GM19395 (cell line): ENCODE results near the gene AKAP4.
A peak's percentile ranks its signal among the peaks of the same experiment; 100 is the strongest.

Experiments
- ATAC-seq: cut with Tn5 transposase; IDR thresholded peaks from one replicate; pipeline ENCODE4 v1.9.1; 2021; ENCODE audit warnings: mild to moderate bottlenecking, moderate library complexity; ENCODE audit not compliant: unreplicated experiment

The AKAP4 gene, protein sequence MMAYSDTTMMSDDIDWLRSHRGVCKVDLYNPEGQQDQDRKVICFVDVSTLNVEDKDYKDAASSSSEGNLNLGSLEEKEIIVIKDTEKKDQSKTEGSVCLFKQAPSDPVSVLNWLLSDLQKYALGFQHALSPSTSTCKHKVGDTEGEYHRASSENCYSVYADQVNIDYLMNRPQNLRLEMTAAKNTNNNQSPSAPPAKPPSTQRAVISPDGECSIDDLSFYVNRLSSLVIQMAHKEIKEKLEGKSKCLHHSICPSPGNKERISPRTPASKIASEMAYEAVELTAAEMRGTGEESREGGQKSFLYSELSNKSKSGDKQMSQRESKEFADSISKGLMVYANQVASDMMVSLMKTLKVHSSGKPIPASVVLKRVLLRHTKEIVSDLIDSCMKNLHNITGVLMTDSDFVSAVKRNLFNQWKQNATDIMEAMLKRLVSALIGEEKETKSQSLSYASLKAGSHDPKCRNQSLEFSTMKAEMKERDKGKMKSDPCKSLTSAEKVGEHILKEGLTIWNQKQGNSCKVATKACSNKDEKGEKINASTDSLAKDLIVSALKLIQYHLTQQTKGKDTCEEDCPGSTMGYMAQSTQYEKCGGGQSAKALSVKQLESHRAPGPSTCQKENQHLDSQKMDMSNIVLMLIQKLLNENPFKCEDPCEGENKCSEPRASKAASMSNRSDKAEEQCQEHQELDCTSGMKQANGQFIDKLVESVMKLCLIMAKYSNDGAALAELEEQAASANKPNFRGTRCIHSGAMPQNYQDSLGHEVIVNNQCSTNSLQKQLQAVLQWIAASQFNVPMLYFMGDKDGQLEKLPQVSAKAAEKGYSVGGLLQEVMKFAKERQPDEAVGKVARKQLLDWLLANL

DNA sequence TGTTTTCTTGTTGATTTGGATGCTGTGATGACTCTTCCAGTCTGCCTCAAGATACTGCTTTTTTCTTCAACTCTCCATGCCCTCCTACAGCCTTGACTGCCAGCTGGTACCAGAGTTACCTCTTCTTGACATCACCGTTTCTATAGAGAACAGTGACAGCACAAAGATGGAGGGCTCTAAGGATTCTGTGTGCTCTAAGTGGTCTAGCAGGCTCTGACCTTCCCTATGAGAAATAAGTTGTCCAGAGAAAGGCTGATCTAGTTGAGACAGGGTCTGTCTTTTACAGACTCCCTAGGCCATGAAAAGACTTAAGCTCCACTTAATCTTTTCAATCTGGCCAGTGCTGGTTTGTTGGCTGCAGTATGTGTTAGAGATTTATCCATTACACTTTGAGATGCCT lies at the start of gene AKAP4:
Gene AKAP4 (minus strand): TSS at position 101 of the 400 bp plus-strand sequence. CDS start 118 bp downstream, outside the sequence.
- ATAC-seq = no peak

- ATAC-seq = no peak
Measured at GRCh38 chrX:50211510-50211909, 10.7 kb upstream of the AKAP4 start.

- no peak for ATAC-seq
Measured at GRCh38 chrX:50206753-50207152, 5.9 kb upstream of the AKAP4 start.

DNA sequence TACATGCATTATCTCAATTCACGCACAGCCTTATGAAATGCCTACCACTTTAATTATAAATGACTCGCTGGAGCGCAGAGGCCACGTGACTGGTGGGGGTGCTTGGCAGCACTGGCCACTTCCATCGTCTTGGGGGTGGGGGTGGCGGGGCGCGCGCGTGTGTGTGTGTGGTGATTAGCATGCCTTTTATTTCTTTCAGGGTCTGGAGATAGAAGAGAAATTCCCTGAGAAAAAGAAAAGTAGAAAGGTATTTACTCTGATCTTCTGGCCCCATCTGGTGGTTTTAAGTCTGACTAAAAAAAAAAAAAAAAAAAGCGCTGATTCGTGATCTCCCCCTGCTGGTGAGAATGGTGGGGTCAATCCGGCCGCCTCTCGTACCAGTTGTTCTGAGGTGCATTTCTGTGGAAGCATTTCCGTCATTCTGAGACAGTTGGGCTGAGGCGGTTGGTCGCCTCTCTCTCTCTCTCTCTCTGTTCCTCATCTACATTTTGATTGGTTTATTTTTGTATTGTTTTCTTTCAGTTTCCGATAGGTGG lies 3.6 kb upstream of the AKAP4 start, which contains the start of gene CCNB3:
Gene CCNB3 (plus strand): TSS at position 402 of the 536 bp plus-strand sequence. CDS start 80,399 bp downstream, outside the sequence.
- peak; percentile 98 for ATAC-seq

DNA sequence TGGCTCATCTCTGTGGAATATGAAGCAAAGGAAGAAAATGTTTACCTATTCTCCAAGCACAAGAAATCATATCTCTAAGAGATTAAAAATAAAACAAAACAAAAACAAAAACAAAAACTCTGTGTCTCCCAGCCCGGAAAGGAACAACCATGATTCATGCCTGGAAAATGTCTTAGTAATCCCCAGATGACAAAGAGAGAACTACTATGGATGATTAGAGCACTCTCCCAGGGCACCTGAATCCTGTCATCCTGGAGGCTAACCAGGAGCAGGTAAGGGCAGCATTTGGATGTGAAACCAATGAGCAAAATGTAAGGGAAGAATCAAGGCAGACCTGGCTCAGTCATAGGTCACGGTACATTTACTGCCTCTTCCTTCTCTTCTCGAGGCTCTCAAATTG lies 1.7 kb upstream of the AKAP4 start:
- no peak for ATAC-seq

GRCh38 chrX:50198348-50198747 lies 2.5 kb downstream of the AKAP4 start:
- ATAC-seq = no peak

GRCh38 chrX:50188859-50189600 lies 11.8 kb downstream of the AKAP4 start:
- no peak for ATAC-seq

DNA sequence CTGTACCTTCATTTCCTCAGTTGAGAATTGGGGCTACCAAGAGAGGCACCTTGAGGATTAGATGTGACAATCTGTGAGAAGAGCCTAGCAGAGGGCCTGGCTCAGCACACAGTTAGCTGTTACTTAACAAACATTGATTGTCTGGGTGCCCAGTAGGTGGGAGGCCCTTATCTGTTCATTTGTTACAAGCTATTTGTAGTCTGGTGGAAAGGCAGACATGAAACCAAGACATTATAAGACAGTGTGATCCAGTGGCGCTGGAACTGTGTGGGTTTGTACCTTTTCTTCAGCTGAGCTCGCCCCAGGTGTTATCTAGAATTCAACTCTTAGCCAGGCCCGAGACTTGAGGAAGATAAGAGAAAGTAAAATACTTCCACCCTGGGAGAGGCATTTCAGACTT lies 16.9 kb downstream of the AKAP4 start:
- ATAC-seq = no peak

GRCh38 chrX:50180073-50180940 lies 20.5 kb downstream of the AKAP4 start:
- peak; percentile 57 for ATAC-seq

- ATAC-seq = no peak
Measured at GRCh38 chrX:50169717-50170116, 31.1 kb downstream of the AKAP4 start.

DNA sequence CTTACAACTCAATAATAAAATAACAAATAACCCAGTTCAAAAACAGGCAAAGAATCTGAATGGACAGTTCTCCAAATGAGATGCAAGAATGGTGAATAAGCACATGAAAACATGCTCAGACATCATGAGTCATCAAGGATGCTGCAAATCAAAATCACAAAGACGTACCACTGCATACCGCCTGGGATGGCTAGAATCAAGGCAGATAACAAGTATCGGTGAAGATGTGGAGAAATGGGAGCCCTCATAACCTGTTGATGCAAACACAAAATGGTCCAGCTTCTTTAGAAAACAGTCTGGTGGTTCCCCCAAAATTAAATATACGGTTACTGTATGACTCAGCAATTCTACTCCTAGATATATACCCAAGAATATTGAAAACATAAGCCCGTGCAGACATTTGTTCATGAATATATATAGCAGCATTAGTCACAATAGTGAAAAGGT lies 32.5 kb downstream of the AKAP4 start:
- ATAC-seq = peak; percentile 63

DNA sequence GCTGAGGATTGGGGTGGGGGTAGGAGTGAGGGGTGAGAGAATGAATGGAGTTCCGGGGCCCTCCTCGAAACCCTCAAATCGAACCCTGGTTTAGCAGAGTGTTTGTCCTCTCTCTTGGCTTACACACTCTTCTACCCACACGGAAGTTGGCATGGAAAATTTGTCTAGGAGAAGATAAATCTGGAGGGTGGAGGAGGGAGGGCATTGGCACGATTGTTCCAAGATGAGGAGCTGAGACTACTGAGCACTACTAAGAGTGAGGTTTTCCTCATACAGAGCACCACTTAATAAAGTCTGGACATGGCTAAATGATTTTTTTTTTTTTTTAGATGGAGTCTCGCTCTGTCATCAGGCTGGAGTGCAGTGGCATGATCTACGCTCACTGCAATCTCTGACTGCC lies 33.4 kb downstream of the AKAP4 start:
- no peak for ATAC-seq

GRCh38 chrX:50165727-50166126 lies 35.1 kb downstream of the AKAP4 start:
- ATAC-seq = no peak

- no peak for ATAC-seq
Measured at GRCh38 chrX:50161127-50161526, 39.7 kb downstream of the AKAP4 start.

- no peak for ATAC-seq
Measured at GRCh38 chrX:50158593-50158992, 42.2 kb downstream of the AKAP4 start.

- ATAC-seq = no peak
Measured at GRCh38 chrX:50157545-50158135, 43.2 kb downstream of the AKAP4 start.

DNA sequence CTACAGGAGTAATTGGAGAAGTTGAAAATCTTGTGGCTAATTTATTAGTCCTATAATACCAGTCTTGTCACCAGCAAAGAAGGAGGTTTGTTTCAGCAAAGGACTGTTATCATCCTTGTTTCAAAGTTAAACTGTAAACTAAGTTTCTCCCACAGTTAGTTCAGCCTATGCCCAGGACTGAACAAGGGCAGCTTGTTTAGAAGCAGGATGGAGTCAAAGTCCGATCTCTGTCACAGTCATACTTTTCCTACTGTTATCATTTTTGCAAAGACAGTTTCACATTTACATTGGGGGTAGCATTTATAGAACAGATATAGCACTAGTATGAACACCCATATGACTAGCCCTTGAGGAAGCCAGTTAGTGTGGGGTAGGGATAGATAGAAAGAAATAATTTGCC lies 46.4 kb downstream of the AKAP4 start:
- no peak for ATAC-seq

DNA sequence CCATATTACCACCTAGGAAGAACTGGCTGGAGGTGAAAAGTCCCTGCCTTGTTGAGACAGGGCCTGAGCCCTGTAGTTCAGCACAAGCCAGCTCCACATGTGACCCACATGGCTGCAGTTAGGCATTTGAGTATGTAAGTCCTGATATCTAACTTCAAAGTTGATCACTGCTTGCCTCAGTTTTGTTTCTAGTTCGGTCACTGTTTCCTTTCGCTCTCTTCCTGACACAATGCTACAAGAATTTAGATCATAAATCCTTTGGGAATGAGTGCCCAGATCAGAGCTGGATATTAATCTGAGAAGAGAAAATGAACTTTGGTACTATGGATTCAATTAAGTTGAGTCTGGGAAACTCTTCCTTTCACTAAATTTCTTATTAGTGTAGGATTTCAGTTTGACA lies 48.4 kb downstream of the AKAP4 start:
- no peak for ATAC-seq

DNA sequence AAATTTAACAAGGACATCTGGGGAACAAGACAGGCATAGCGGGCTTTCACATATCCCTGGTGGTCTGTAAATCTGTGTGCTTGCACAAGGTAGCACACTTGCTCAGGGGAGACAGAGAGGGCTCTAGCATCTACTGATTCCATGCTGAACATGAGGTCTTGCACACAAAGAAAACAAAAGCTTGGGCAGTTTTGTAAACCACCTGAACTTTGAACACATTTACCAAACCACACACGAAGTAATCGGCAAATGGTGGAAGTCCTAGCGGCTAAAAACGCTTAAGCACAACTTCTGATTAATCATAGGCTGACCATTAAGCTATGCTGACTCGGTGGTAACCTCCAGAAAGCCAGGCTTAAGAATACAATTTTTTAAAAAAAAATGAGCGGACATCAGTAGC lies 52.8 kb downstream of the AKAP4 start:
- no peak for ATAC-seq
